IPS DF 4.7 (cell line): Measurements from ENCODE around the gene BNIPL.

ENCODE experiments used
- DNase-seq: peaks from one replicate; pipeline ENCODE4 v3.0.0-alpha.2; 2013; ENCODE audit warnings: low spot score; ENCODE audit errors: extremely low read depth

BNIPL gene

GRCh38 chr1:151036356-151036755 lies at the start of gene BNIPL:
Gene BNIPL (plus strand): TSS chr1:151036586. CDS start chr1:151036726, 140 bp downstream.
- no peak for DNase-seq

- no peak for DNase-seq
These were observed 48.5 kb upstream of the BNIPL start for GRCh38 chr1:150987924-150988323.

GRCh38 chr1:150992626-150993025 lies 43.8 kb upstream of the BNIPL start:
- DNase-seq: no peak

GRCh38 chr1:150994248-150994647 lies 42.1 kb upstream of the BNIPL start:
- no peak for DNase-seq

- DNase-seq: no peak
These were observed 40.9 kb upstream of the BNIPL start for GRCh38 chr1:150995460-150995859.

- DNase-seq: no peak
These were observed 40.5 kb upstream of the BNIPL start for GRCh38 chr1:150995896-150996295.

GRCh38 chr1:150997126-150997872 lies 39.1 kb upstream of the BNIPL start:
- DNase-seq: no peak

GRCh38 chr1:150997949-150998348 lies 38.4 kb upstream of the BNIPL start:
- no peak for DNase-seq

- DNase-seq: no peak
These were observed 37.2 kb upstream of the BNIPL start for GRCh38 chr1:150999051-150999674.

- no peak for DNase-seq
These were observed 36.5 kb upstream of the BNIPL start for GRCh38 chr1:150999926-151000325.

GRCh38 chr1:151000408-151000807 lies 36.0 kb upstream of the BNIPL start:
- no peak for DNase-seq

- DNase-seq: no peak
These were observed 34.8 kb upstream of the BNIPL start for GRCh38 chr1:151001602-151002001.

GRCh38 chr1:151002051-151002450 lies 34.3 kb upstream of the BNIPL start:
- no peak for DNase-seq

- DNase-seq: no peak
These were observed 33.8 kb upstream of the BNIPL start for GRCh38 chr1:151002611-151003010.

- DNase-seq: no peak
These were observed 33.2 kb upstream of the BNIPL start for GRCh38 chr1:151003180-151003579.

GRCh38 chr1:151005729-151006319 lies 30.6 kb upstream of the BNIPL start:
- DNase-seq: no peak

- peak; percentile 44 for DNase-seq
These were observed 29.9 kb upstream of the BNIPL start, which contains the start of gene MINDY1 for GRCh38 chr1:151006327-151007052. Gene MINDY1 (minus strand): TSS chr1:151006902. CDS start chr1:151002617, 4,285 bp downstream.

GRCh38 chr1:151007853-151008243 lies 28.5 kb upstream of the BNIPL start:
- DNase-seq: no peak

- peak; percentile 64 for DNase-seq
These were observed 27.9 kb upstream of the BNIPL start, which contains the start of gene PRUNE1 for GRCh38 chr1:151008244-151009205. Gene PRUNE1 (plus strand): TSS chr1:151008449. CDS start chr1:151008633, 184 bp downstream.

- no peak for DNase-seq
These were observed 27.2 kb upstream of the BNIPL start for GRCh38 chr1:151009206-151009587.
